HG02763 (cell line): Measurements from ENCODE around the gene FAM240A.

Source experiments
- ATAC-seq: cut with Tn5 transposase; IDR thresholded peaks from one replicate; pipeline ENCODE4 v1.9.1; 2021; ENCODE audit warnings: mild to moderate bottlenecking, moderate library complexity; ENCODE audit not compliant: unreplicated experiment

Gene FAM240A

GRCh38 chr3:46673151-46674030 is 61.1 kb downstream of the FAM240A start:
- no peak for ATAC-seq

GRCh38 chr3:46674031-46674845 is 61.9 kb downstream of the FAM240A start:
- ATAC-seq, result no peak

GRCh38 chr3:46675426-46675825 is 63.1 kb downstream of the FAM240A start:
- no peak for ATAC-seq
